Activated effector memory CD4-positive, alpha-beta T cell treated with Interleukin-2 at 50 U/mL for 16 hours (primary cell): ENCODE results near the gene SLC12A1.

ENCODE experiments used
- DNase-seq: peaks from one replicate; pipeline ENCODE4 v3.0.0-alpha.2; 2020

SLC12A1 gene

DNA sequence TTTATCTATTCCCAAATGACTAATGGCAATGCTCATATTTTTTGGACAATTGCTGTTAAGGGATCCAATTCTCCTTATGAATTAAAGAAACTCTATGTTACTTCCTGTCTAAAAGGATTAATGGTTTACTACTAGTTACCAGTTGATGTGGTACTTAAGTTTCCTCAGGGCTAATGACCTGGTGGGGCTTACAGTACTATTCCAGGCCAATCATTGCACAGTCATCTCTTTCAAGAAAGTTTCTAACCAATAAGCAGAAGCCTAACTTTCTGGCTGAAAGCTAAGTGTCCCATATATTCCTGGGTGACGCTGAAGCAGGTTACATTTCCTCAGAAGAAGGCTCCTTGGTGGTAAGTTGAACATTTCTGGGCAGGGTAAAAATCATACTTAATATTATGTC, at the start of gene SLC12A1:
TSS of gene SLC12A1 (plus strand) at position 322 of the 400 bp plus-strand sequence. CDS start 1,418 bp downstream, outside the sequence.
- no peak for DNase-seq

DNA sequence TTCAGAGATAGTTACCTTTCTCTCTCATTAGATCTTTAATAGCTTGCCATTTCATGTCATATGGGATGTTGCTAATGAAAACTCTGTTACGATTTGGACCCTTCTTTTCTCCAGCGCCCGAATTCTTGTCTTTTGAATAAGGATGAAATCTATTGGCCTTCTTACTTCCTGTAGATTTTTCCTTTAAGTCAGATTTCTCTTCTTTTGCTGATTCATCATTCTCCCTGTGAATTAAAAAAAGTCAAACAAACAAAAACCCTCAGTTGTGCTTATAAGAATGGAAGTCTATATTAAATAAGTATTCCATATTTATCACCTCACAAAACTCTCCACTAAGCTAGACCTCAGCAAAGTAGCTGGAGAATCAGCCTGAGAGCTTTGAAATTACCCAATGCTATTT, 37.5 kb upstream of the SLC12A1 start:
- no peak for DNase-seq

DNA sequence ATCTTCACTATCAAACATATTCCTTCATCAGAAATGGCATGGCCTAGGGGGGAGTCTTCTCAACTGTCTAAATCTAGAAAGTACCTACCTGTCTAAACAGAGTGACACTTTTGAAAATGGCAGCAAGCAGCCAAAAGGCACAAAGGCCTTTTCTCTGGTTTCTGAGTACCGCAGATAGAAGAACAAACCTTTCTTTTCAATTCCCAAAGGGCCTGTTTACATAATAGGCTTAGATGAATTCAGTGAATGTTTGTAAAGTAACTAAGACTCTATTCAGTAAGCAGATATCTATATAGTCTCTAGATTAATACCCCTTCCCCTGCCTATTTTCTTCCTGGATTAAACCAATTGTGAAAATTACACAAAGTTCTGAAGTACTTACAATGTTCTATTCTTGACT, 35.1 kb upstream of the SLC12A1 start:
- DNase-seq: no peak

DNA sequence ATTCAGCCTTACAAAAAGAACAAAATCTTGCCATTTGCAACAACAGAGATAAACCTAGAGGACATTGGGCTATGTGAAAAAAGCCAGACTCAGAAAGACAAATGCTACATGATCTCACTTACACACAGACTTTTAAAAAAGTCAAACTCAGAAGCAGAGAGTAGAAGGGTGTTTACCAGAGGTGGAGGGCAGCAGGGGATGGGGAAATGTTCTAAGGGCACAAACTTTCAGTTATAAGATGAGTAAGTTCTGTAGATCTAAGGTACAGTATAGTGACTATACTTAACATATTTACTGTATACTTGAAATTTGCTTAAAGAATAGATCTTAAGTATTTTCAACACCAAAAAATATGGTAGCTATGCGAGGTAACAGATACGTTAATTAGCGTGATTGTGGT, 31.0 kb upstream of the SLC12A1 start:
- no peak for DNase-seq

DNA sequence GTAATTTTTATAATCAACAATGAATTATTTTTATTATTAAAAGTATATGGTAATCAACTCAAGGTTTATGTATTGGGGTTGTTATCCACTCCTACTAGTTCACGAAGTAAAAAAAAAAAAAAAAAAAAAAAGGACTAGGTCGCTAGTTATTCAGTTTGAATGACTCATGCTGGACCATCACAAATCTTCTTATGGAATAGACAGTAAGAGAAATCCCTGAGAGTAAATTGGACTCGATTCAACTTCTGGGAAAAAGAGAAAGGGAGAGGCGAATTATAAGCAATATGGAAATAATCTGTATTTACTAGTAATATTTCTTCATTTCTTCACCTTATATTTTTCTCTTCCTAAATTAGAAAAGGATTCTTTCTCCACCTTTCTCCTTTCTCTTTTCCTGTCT, 30.0 kb upstream of the SLC12A1 start:
- no peak for DNase-seq

DNA sequence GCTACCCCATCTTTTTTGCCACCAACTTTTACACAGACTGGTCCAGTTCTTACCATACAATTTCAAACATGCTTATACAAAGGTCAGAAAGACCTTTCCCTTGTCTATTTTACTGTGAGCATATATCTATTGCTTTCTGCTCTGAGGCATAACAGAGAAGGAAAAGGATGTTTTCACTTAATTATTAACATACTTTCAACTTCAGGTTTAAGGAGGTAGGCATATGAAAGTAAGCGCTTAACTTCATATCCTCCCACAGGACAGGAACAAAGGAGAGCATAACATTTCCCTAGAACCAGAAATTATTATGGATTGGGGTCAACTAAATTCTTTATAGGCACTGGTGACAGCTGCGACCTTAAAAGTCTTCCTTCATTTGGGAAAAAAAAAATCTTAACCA, 29.1 kb upstream of the SLC12A1 start:
- no peak for DNase-seq

DNA sequence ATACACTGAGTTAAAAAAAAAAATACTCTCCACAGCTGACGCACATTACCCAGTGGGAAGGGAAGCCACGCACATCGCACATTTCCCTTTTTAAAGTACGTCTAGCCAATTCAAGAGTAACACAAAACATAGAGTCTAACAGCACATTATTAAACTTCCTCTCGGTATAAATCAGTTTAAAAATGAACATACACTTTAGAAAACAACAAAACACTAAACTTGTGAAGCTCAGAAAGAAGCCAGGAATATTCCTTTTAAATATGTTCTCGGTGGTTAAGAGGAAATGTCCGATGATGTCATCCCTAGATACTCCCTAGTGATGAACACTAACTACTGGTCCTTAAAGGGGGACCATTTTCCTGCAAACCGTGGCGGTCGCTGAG, 28.7 kb upstream of the SLC12A1 start:
- DNase-seq: no peak

DNA sequence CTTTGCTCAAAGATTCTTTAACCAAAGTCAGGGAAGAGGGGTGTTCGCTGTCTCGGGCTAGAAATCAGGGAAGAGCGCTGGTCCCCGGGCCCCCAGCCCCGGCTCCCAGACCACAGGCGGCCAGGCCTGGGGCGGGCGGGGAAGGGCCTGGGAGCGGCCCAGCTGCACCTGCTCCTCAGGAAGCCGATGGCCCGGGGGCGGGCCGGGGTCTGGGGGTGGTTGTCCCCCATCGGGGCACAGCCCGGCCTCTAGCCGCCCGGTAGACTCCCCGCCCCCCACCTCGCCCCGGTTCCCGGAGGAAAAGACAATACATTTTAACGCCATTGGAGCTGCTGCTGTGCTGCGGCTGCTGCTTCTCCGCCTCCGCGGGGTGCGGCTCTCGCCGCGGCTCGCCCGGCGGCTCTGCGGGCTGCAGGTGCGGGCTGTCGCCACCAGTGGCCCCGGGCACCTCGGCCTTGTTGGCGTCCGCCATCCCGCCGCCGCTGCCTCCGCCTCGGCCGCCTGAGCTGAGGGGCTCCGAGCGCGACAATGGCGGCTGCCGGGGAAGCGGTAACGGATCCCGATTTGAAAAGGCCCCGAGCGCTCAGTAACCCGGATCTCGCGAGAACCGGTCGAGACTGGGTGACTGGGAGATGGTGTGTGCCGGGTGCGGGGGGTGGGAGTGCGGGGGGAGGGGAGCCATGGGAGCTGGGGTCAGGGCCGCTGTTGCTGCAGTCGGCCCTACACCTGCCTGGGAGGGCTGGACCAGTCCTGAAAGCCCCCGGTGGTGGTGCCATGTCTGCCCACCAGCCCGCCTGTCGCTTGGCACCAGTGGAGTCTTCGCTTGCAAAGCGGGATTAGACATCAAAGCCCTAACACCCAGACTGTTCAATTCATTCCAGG, 28.1 kb upstream of the SLC12A1 start, which contains the start of gene MYEF2:
TSS of gene MYEF2 (minus strand) at position 530 of the 882 bp plus-strand sequence. CDS start at position 472, 58 bp downstream.
- peak; percentile 35 for DNase-seq

DNA sequence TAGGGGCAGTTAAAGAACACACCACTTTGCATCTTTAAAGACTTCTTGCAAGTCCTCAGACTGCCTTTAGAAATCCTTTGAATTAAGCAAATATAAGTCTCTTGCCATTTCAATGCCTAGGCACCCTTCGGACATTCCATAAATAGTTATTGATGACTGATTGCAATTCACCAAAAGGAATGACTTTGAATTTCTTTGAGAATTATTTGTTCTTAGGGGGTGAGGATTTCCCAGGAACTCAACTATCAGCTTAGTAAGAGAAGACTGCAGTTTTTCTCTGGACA, 27.5 kb upstream of the SLC12A1 start:
- DNase-seq: no peak

DNA sequence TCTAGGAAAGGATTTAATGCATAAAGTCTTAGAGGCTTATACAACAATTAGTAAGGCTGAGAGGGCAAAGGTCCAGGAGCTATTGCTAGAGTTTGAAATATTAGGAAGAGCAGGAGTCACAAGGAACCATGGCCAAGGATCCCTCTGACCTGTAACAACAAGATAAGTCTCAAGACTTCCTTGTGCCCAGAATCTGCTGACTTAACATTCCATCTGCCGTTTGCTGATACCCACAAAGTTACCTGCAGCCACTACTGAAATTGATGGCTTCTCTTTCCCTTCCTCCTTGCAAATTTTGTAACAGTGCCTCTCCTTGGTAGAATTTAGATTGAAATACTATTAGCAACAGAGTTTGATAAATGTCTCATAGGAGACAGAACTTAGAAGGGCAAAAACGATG, 23.4 kb upstream of the SLC12A1 start:
- no peak for DNase-seq

DNA sequence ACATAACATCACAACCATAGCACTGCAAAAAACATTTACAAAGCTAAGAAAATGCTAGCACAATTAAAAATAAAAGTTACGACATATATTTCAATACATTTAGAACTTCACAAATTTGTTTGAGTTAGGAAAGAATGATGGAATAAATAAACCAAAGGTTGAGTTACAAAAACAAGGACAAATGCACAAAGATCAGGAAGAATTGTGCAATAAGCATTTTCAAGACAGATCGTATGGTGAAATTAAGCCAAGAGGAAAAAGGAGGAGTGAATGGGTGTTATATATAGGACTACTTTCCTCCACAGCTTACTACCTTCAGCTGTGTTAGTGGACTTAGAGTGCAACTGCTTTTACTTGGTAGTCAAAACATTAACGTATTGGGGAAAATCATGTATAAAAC, 20.6 kb upstream of the SLC12A1 start:
- no peak for DNase-seq

DNA sequence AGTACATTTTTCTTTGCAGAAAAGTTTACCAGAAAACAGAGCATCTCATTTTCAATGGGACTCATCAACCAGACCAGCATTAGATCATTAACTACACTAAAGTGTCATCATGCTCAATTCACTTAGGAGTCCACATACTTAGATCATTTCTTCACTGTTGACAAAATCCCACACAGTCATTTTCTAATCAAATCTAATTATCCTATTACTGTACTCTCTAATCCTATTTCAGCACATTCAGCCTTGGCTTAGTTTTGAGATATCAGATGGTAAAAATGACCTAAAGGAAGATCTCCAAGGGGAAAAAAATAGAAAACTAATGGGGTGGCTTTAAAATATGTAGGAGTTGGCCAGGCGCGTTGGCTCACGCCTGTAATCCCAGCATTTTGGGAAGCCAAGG, 19.8 kb upstream of the SLC12A1 start:
- no peak for DNase-seq

DNA sequence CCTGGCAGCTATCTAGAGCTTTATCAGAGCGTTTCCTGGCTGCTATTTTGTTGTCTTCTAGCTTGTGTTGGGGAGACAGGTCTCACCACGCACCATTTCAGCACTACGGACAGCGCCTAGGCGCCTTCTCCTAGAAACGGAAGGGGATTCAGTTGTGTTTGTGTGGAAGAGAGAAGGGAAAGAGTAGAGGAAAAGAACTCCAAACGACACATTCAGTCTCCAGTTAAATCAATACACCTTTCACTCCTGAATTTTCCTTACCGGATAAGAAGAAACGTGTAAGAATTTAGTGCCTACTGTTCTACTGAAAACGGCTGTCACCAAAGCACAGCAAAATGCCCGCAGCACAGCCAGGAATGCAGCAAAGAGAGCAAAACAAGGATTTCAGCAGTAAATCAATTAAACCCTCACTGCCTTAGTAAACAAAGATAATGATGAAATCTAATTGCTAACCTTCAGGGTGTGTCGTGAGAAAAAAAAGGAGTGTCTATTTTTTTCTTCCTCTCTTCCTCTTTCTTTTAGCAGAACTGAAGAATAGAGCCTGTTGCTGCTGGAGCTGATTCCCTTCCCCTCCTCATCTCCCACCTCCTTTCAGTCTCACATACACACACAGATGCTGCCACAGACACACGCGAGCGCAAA, 15.0 kb upstream of the SLC12A1 start:
- no peak for DNase-seq

DNA sequence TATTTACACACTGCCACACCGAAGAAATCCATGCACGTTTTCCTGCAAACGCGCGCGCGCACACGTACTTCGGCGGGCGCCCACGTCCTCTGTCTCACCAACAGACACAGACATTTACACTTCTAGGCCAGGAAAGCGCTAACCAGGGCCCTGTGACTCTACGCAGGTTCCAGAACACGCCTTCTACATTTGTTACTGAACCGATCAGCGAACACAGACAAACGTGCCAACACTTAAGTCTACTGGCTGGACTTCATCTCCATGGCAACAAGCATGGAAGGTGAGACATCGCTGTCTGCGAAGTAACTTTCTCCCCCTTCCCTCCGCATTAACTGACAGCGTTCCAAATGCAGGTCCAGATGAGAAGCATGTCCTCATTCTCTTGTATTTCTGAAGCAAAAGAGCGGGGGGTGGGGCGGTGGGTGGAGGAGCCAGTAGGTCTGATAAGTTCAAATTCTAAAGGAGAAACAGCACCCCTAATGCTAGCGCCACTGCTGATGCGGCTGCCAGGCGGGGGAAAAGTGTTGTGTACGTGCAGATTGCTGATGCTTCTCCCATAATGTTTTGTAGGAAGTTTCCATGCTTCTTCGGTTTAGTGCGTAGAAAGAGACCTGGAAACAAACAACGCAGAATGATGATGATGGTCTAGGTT, 14.4 kb upstream of the SLC12A1 start, which contains the start of gene CTXN2:
TSS of gene CTXN2 (plus strand) at position 92 of the 652 bp plus-strand sequence. CDS start 9,636 bp downstream, outside the sequence.
- DNase-seq: no peak

DNA sequence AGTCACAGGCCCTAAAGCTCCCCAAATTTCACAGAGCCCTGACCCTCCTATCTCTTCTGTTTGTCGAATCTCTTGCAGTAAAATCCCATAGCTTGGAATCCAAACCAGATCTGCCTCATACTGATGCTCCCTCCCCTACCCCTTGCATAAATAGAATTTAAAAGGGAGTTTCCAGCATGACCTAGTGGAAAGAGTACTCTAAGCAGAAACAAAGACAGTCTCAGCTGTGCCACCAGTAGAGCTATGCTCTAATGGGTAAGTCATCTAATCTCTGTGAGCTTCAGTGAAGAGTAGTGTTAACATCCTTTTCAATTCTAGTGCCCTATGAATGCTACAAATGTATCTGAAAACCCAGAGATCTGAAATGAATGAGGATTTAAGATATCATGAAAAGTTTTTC, 4.0 kb upstream of the SLC12A1 start:
- DNase-seq: no peak

DNA sequence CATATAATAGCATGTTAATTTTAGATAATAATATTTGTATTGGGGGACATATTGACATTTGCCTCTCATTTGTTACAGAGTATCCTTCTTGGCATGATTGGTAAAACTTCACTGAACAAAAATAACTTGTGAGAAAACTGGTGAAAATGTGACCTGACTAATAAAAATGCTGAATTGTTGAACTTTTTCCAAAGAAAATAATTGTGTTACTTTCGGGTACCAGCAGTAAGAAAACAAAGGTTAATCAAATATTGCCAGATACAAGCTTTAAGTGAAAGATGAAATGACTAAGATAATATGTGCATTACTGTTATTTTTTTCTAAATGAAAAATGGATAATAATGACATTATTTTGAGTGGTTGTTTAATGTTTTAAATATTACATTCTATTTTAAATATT, 15.2 kb downstream of the SLC12A1 start:
- DNase-seq: no peak

DNA sequence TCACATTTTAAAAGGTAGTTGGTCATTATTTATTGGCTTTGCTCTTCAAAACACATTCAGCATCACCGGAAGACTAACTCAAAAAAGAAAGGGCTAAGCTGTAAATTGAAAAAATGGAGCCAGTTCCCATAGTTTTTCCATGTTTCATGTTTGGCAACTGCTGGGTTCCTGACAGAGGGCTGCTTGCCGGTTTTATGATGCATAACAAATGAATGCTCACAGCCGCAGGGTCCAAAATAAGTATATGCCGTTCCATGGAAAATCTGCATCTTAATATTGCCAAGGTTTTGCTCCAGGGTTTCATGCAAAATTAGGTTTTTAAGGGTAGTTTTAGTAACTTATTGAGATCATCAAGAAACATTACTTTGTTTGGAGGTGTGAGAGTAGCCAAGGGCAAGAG, 15.8 kb downstream of the SLC12A1 start:
- no peak for DNase-seq

DNA sequence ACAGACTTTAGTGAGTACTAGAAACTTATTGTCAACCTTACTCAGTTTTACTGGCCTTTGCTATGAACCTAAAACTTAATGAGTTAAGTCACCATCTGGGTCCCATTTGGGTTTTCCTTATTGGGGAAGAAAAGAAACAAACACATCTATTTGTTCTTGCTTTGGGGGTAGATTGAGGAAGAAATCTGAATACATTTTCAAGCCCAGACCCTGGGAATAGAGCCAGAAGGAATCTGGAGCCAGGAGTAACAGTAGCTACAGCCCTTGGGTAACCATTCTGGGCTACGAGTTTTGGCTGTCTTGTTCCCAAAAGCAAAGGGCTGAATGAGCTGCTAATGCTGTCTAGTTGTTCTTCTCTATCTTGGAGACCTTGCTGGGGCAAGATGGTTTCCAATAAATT, 16.5 kb downstream of the SLC12A1 start:
- no peak for DNase-seq

DNA sequence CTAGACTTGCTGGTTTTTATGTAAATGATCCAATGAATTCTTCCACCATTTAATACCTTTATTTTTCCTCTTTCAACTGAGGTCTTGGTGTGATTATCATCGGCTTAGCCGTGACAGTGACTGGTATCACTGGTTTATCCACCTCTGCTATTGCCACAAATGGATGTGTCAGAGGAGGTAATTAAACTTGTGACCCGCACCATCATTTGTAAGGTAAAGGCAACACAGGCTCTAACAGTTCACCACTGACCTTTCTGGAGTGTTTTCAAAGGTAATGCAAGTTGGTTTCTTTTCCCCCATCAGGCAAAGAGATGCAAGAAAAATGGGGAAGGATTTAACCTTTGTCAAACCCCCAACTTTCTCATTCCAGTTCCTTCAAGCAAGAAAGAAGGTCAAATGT, 19.7 kb downstream of the SLC12A1 start:
- DNase-seq: no peak

DNA sequence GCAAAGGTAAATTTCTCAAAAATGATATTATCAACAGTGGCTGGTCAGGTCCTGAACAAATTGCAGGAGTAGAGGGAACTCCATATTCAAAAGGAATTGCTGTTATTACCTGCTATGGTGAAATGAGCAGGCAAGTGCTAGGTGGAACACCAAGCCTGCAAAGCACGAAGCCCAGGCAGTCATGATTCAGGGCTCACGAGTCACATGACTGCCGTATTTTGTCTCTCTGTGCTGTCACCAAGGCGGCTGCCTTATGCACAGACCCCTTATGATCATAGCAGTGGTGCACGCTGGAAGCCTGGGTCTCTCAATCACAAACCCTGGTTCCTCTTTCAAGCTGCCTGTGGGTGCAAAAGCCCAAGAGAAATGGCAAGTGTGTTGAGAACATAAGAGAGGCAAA, 24.4 kb downstream of the SLC12A1 start:
- no peak for DNase-seq

DNA sequence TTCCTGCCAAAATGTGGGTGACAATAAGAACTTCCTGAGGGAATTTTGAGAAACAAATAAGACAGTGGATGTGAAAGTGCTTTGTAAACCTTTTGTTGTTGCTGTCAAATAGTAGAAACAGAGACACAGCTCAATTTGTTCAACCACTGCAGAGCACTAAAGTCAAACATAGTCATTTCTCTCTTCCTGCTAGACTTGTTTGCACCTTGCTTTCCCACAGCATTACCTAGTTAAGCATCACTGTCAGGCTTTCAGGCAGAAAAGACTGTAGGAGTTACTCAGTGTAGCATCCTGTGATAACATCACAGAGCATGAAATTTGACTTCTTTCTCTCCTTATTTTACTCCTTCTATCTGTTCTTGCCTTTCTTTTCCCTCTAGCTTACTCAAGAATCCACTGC, 27.1 kb downstream of the SLC12A1 start:
- DNase-seq: no peak

DNA sequence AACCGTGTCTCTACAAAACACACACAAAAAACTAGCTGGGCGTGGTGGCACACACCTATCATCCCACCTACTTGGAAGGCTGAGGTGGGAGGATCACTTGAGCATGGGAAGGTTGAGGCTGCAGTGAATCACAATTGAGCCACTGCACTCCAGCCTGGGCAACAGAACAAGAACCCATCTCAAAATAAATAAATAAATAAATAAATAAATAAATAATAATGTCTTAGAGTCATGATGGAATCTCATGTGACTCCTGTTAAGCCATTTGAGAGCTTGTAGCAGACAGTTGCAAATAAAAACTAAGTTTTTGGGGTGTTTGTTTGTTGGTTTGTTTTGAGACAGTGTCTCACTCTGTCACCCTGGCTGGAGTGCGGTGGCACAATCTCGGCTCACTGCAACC, 33.2 kb downstream of the SLC12A1 start:
- no peak for DNase-seq

DNA sequence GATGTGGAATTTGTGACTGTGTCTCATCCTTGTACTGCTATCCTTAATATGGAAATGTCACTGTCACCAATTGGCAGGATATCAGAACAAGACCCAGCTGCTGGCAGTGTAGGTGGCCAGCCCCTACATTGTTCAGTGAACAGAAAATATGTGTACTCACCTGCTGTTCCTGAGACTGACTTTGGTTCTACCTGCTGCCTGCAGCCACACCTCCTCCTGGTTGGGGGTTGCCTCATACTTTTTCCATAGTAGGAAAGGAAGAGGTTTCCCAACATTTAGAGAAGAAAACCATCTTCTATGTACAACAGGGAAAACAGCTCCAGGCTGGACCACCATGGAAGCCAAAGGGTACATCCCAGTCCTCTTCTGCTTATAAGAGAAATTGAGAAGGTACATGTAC, 35.9 kb downstream of the SLC12A1 start:
- DNase-seq: no peak

DNA sequence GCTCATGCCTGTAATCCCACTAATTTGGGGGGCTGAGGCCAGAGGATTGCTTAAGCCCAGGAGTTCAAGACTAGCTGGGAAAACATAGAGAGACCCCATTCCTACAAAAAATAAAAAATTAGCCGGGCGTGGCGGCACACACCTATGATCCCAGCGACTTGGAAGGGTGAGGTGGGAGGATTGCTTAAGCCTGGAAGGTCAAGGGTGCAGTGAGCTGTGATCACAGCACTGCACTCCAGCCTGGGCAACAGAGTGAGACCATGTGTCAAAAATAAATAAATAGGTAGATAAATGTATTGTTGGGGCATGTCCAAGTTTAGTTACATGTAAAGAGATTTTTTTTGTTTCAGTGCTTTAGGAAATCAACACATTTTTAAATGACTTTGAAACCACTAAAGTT, 36.4 kb downstream of the SLC12A1 start:
- no peak for DNase-seq
